Measurements from ENCODE around the gene SMAD6.
"Not testable (repeated sequence)": the region's sequence is repeated elsewhere in the genome, so short reads cannot be mapped to it uniquely, and the experiment has no call there.

The SMAD6 gene

GRCh38 chr15:66743703-66744536 lies 41.9 kb downstream of the SMAD6 start:
- DNase-seq (ENCODE audit: low spot score): no peak

GRCh38 chr15:66744610-66745279 lies 42.7 kb downstream of the SMAD6 start:
- DNase-seq (ENCODE audit: low spot score): no peak

- no peak for DNase-seq (ENCODE audit: low spot score)
Observed at GRCh38 chr15:66745530-66746230, 43.6 kb downstream of the SMAD6 start.

GRCh38 chr15:66746231-66746605 lies 44.2 kb downstream of the SMAD6 start:
- DNase-seq (ENCODE audit: low spot score): no peak

GRCh38 chr15:66747223-66747622 lies 45.2 kb downstream of the SMAD6 start:
- DNase-seq (ENCODE audit: low spot score): no peak

- no peak for DNase-seq (ENCODE audit: low spot score)
Observed at GRCh38 chr15:66747886-66748707, 46.1 kb downstream of the SMAD6 start.

- no peak for DNase-seq (ENCODE audit: low spot score)
Observed at GRCh38 chr15:66748708-66749035, 46.6 kb downstream of the SMAD6 start.

- DNase-seq (ENCODE audit: low spot score): no peak
Observed at GRCh38 chr15:66749841-66750575, 48.0 kb downstream of the SMAD6 start.

GRCh38 chr15:66750609-66751008 lies 48.6 kb downstream of the SMAD6 start:
- DNase-seq (ENCODE audit: low spot score): no peak

- DNase-seq (ENCODE audit: low spot score): no peak
Observed at GRCh38 chr15:66751579-66751978, 49.5 kb downstream of the SMAD6 start.

GRCh38 chr15:66752078-66752477 lies 50.0 kb downstream of the SMAD6 start:
- no peak for DNase-seq (ENCODE audit: low spot score)

- no peak for DNase-seq (ENCODE audit: low spot score)
Observed at GRCh38 chr15:66753687-66754377, 51.8 kb downstream of the SMAD6 start.

GRCh38 chr15:66754789-66755188 lies 52.8 kb downstream of the SMAD6 start:
- DNase-seq (ENCODE audit: low spot score): no peak

GRCh38 chr15:66755298-66756068 lies 53.4 kb downstream of the SMAD6 start:
- DNase-seq (ENCODE audit: low spot score): no peak

GRCh38 chr15:66756295-66756694 lies 54.3 kb downstream of the SMAD6 start:
- no peak for DNase-seq (ENCODE audit: low spot score)

GRCh38 chr15:66757030-66757429 lies 55.0 kb downstream of the SMAD6 start:
- DNase-seq (ENCODE audit: low spot score): no peak

GRCh38 chr15:66757521-66757920 lies 55.5 kb downstream of the SMAD6 start:
- DNase-seq (ENCODE audit: low spot score): no peak

GRCh38 chr15:66758217-66758616 lies 56.2 kb downstream of the SMAD6 start:
- DNase-seq (ENCODE audit: low spot score): not testable (repeated sequence)

- no peak for DNase-seq (ENCODE audit: low spot score)
Observed at GRCh38 chr15:66758844-66759243, 56.8 kb downstream of the SMAD6 start.
